NT2/D1 (cell line): ENCODE results near the gene DAP3.

ENCODE experiments used
- SUZ12 ChIP-seq: IDR thresholded peaks from 2 replicates; pipeline ENCODE4 v1.6.1; 2011; ENCODE audit not compliant: insufficient read length, insufficient read depth; ENCODE audit errors: extremely low read depth
- YY1 ChIP-seq: IDR thresholded peaks from 2 replicates; pipeline ENCODE4 v1.6.1; 2011; ENCODE audit not compliant: insufficient read length, insufficient read depth

DNA sequence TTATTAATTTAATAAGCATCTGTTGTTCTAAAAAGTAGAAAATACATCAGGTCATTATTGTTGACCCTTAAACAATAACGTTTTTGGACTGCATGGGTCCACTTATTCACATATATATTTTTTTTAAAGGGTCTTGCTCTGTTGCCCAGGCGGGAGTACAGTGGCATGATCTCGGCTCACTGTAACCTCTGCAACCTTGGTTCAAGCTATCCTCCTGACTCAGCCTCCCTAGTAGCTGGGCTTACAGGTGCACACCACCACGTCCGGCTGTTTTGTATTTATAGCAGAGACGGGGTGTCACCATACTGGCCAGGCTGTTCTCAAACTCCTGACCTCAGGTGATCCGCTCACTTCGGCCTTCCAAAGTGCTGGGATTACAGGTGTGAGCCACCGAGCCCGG is 53.0 kb downstream of the DAP3 start:
- no peak for TF ChIP-seq YY1
- TF ChIP-seq SUZ12, result no peak
